Activated CD4-positive, alpha-beta T cell treated with anti-CD3 and anti-CD28 coated beads for 36 hours (primary cell): ENCODE data around the gene TLL2. TPM values are rescaled to one million over a fixed set of nuclear protein-coding genes. Genes with fewer than 3 reads are reported as not detected.

Source experiments
- ATAC-seq: fragments of 200-7000 bp; cut with Tn5 transposase; one replicate; pipeline ENCODE4 v1.10.0; 2021; ENCODE audit warnings: mild to moderate bottlenecking, moderate library complexity
- CTCF ChIA-PET: fragments of 350-600 bp; sonication (Branson Sonifier 250); formaldehyde crosslinking; loops from one replicate; lab custom pipeline; 2021; ENCODE audit warnings: antibody characterized with exemption; lab: Charles Lee
- POLR2A ChIA-PET: fragments of 350-600 bp; sonication (Branson Sonifier 250); formaldehyde crosslinking; loops from one replicate; lab custom pipeline; 2021; ENCODE audit warnings: antibody characterized with exemption, inconsistent platforms; lab: Charles Lee
- DNase-seq: peaks from one replicate; pipeline ENCODE4 v3.0.0-alpha.2; 2020
- H3K27ac Mint-ChIP-seq: one replicate; pipeline ENCODE4 v1.8.0; 2021; ENCODE audit warnings: mixed read lengths
- H3K27me3 Mint-ChIP-seq: one replicate; pipeline ENCODE4 v1.8.0; 2021; ENCODE audit warnings: mixed read lengths
- H3K36me3 Mint-ChIP-seq: one replicate; pipeline ENCODE4 v1.8.0; 2021; ENCODE audit warnings: low read depth, mixed read lengths
- H3K4me1 Mint-ChIP-seq: one replicate; pipeline ENCODE4 v1.8.0; 2021; ENCODE audit warnings: mixed read lengths
- H3K4me3 Mint-ChIP-seq: one replicate; pipeline ENCODE4 v1.8.0; 2021; ENCODE audit warnings: mild to moderate bottlenecking, moderate library complexity, mixed read lengths
- H3K9me3 Mint-ChIP-seq: one replicate; pipeline ENCODE4 v1.8.0; 2021; ENCODE audit warnings: low read depth, mixed read lengths
- intact Hi-C, 2 experiments: fragments of 100-400 bp; cut with DNase I in 1 of 2; cut with micrococcal nuclease in 1 of 2; formaldehyde crosslinking; loops; one replicate each; pipeline versions ENCODE4 v1.14.2 to v1.15.1; 2022 to 2024; cut with DNase I, micrococcal nuclease
- total RNA-seq, 2 experiments: library from RNA; stranded (reverse); gene quantifications; one replicate each; pipeline ENCODE4 v1.2.3, GENCODE V29; 2021

The TLL2 gene
- total RNA-seq, 2 experiments from 2014 or later: 0.02 TPM; not detected in 1

- Mint-ChIP-seq H3K4me3 (no peak overlapping the region), H3K4me1 (peaks cover 6% of the 10 kb centered on the region), H3K36me3 (no peaks in the 10 kb centered on the region), H3K27ac (no peak overlapping the region), H3K27me3 (peaks cover 2% of the 10 kb centered on the region), H3K9me3 (no peaks in the 10 kb centered on the region)
- POLR2A ChIA-PET: no interaction called here
- DNase-seq: no peak
- CTCF ChIA-PET: interaction anchor here (0.5 to 1.5 kb wide), 3 partner anchors 9 to 134 kb away, joined by 3 to 7 read pairs (median 4); no protein-coding TSS in a partner anchor
- intact Hi-C loops: no loop called here
- ATAC-seq: no peak
These were observed 134.0 kb downstream of the TLL2 start for GRCh38 chr10:96379758-96380157.

- H3K4me3 Mint-ChIP-seq: no peak overlapping the region
- intact Hi-C loops: no loop called here
- POLR2A ChIA-PET: no interaction called here
- no peaks in the 10 kb centered on the region for H3K36me3 Mint-ChIP-seq
- peaks cover 4% of the 10 kb centered on the region for H3K27me3 Mint-ChIP-seq
- CTCF ChIA-PET: interaction anchor here (0.6 to 1.5 kb wide), 2 partner anchors 8 to 136 kb away, joined by 3 to 7 read pairs; no protein-coding TSS in a partner anchor
- H3K4me1 Mint-ChIP-seq: peaks cover 9% of the 10 kb centered on the region
- H3K9me3 Mint-ChIP-seq: no peaks in the 10 kb centered on the region
- DNase-seq (no peak), ATAC-seq (no peak)
- no peak overlapping the region for H3K27ac Mint-ChIP-seq
These were observed 135.0 kb downstream of the TLL2 start for GRCh38 chr10:96378741-96379140.

GRCh38 chr10:96377816-96378294 lies 135.9 kb downstream of the TLL2 start:
- intact Hi-C loops: no loop called here
- H3K36me3 Mint-ChIP-seq: no peaks in the 10 kb centered on the region

GRCh38 chr10:96376483-96376882 lies 137.2 kb downstream of the TLL2 start:
- Mint-ChIP-seq H3K27me3 (peaks cover 4% of the 10 kb centered on the region), H3K4me3 (no peak overlapping the region), H3K27ac (no peak overlapping the region), H3K4me1 (peaks cover 9% of the 10 kb centered on the region), H3K9me3 (no peaks in the 10 kb centered on the region), H3K36me3 (no peaks in the 10 kb centered on the region)
- CTCF ChIA-PET: interaction anchor here (0.5 to 1.2 kb wide), 8 partner anchors 18 to 352 kb away, joined by 3 to 4 read pairs (median 3); no protein-coding TSS in a partner anchor
- no peak for ATAC-seq
- POLR2A ChIA-PET: interaction anchor here (0.6 kb wide), 1 partner anchor 37 kb away, joined by 3 read pairs; no protein-coding TSS in a partner anchor
- intact Hi-C loops: no loop called here
- DNase-seq: no peak

More at GRCh38 chr10:96377816-96378294, 135.9 kb downstream of the TLL2 start:
- CTCF ChIA-PET: interaction anchor here (0.7 to 1.2 kb wide), 2 partner anchors 18 to 136 kb away, joined by 3 to 5 read pairs; partner anchors contain the start of gene TLL2
- H3K27me3 Mint-ChIP-seq: peaks cover 4% of the 10 kb centered on the region
- POLR2A ChIA-PET: no interaction called here
- H3K4me3 Mint-ChIP-seq: no peak overlapping the region
- DNase-seq (no peak), ATAC-seq (no peak)
- H3K9me3 Mint-ChIP-seq: no peaks in the 10 kb centered on the region
- H3K4me1 Mint-ChIP-seq: peaks cover 9% of the 10 kb centered on the region
- H3K27ac Mint-ChIP-seq: no peak overlapping the region

GRCh38 chr10:96374985-96375830 lies 138.5 kb downstream of the TLL2 start:
- intact Hi-C loops: loop anchor here (1.0 kb wide), 4 partner anchors 21 to 455 kb away; partner anchors contain the start of gene TLL2 (in 1 of the 2)
- POLR2A ChIA-PET: no interaction called here
- peak; percentile 93 for ATAC-seq
- H3K4me1 Mint-ChIP-seq: peaks cover 9% of the 10 kb centered on the region
- no peaks in the 10 kb centered on the region for H3K9me3 Mint-ChIP-seq
- no peak overlapping the region for H3K27ac Mint-ChIP-seq
- DNase-seq: peak; percentile 88
- H3K36me3 Mint-ChIP-seq: no peaks in the 10 kb centered on the region
- CTCF ChIA-PET: interaction anchor here (0.6 to 2.5 kb wide), 34 partner anchors 8 to 882 kb away, joined by 3 to 16 read pairs (median 4); partner anchors contain the start of gene TLL2
- peak overlapping the region; percentile 65 for H3K4me3 Mint-ChIP-seq
- peaks cover 4% of the 10 kb centered on the region for H3K27me3 Mint-ChIP-seq

- ChIA-PET POLR2A (no interaction called here), CTCF (interaction anchor here (0.6 to 2.5 kb wide), 29 partner anchors 8 to 844 kb away, joined by 3 to 16 read pairs (median 5); partner anchors contain the start of gene TLL2)
- no peaks in the 10 kb centered on the region for H3K36me3 Mint-ChIP-seq
- ATAC-seq (no peak), DNase-seq (no peak)
- peaks cover 4% of the 10 kb centered on the region for H3K27me3 Mint-ChIP-seq
- intact Hi-C loops: no loop called here
- no peaks in the 10 kb centered on the region for H3K9me3 Mint-ChIP-seq
- peaks cover 9% of the 10 kb centered on the region for H3K4me1 Mint-ChIP-seq
- peak overlapping the region; percentile 65 for H3K4me3 Mint-ChIP-seq
- H3K27ac Mint-ChIP-seq: no peak overlapping the region
These were observed 139.1 kb downstream of the TLL2 start for GRCh38 chr10:96374639-96374984.

GRCh38 chr10:96374004-96374403 lies 139.7 kb downstream of the TLL2 start:
- CTCF ChIA-PET: interaction anchor here (0.6 to 4.2 kb wide), 9 partner anchors 9 to 845 kb away, joined by 3 to 18 read pairs (median 5); partner anchors contain the start of gene OPALIN
- Mint-ChIP-seq H3K9me3 (no peaks in the 10 kb centered on the region), H3K4me1 (peaks cover 9% of the 10 kb centered on the region), H3K36me3 (no peaks in the 10 kb centered on the region), H3K4me3 (peak overlapping the region; percentile 65), H3K27me3 (peaks cover 4% of the 10 kb centered on the region), H3K27ac (no peak overlapping the region)
- POLR2A ChIA-PET: no interaction called here
- intact Hi-C loops: no loop called here
- ATAC-seq (no peak), DNase-seq (no peak)

GRCh38 chr10:96371356-96371755 lies 142.4 kb downstream of the TLL2 start:
- Mint-ChIP-seq H3K27ac (no peak overlapping the region), H3K27me3 (peaks cover 4% of the 10 kb centered on the region), H3K4me1 (peaks cover 9% of the 10 kb centered on the region), H3K36me3 (no peaks in the 10 kb centered on the region), H3K9me3 (no peaks in the 10 kb centered on the region), H3K4me3 (no peak overlapping the region)
- ATAC-seq (no peak), DNase-seq (no peak)
- ChIA-PET POLR2A (no interaction called here), CTCF (interaction anchor here (0.5 to 4.2 kb wide), 11 partner anchors 8 to 458 kb away, joined by 3 to 18 read pairs (median 4); partner anchors contain the start of gene OPALIN)
- intact Hi-C loops: no loop called here

GRCh38 chr10:96370584-96371157 lies 143.1 kb downstream of the TLL2 start:
- peaks cover 8% of the 10 kb centered on the region for H3K4me1 Mint-ChIP-seq
- CTCF ChIA-PET: interaction anchor here (0.6 to 4.2 kb wide), 21 partner anchors 9 to 839 kb away, joined by 3 to 18 read pairs (median 3); partner anchors contain the start of gene OPALIN
- peak; percentile 65 for DNase-seq
- no peaks in the 10 kb centered on the region for H3K36me3 Mint-ChIP-seq
- H3K27ac Mint-ChIP-seq: no peak overlapping the region
- peak; percentile 23 for ATAC-seq
- POLR2A ChIA-PET: interaction anchor here (0.6 kb wide), 1 partner anchor 108 kb away, joined by 5 read pairs; no protein-coding TSS in a partner anchor
- intact Hi-C loops: no loop called here
- no peak overlapping the region for H3K4me3 Mint-ChIP-seq
- H3K9me3 Mint-ChIP-seq: no peaks in the 10 kb centered on the region
- H3K27me3 Mint-ChIP-seq: peaks cover 4% of the 10 kb centered on the region

- no peak for DNase-seq
- intact Hi-C loops: no loop called here
- Mint-ChIP-seq H3K27ac (no peak overlapping the region), H3K27me3 (peaks cover 4% of the 10 kb centered on the region), H3K4me1 (peaks cover 5% of the 10 kb centered on the region), H3K4me3 (no peak overlapping the region), H3K36me3 (no peaks in the 10 kb centered on the region), H3K9me3 (no peaks in the 10 kb centered on the region)
- POLR2A ChIA-PET: interaction anchor here (0.6 kb wide), 1 partner anchor 107 kb away, joined by 5 read pairs; no protein-coding TSS in a partner anchor
- CTCF ChIA-PET: interaction anchor here (0.7 to 4.2 kb wide), 16 partner anchors 9 to 840 kb away, joined by 3 to 18 read pairs (median 3); partner anchors contain the start of gene OPALIN
- ATAC-seq: no peak
These were observed 143.7 kb downstream of the TLL2 start for GRCh38 chr10:96369890-96370583.
